Lung (tissue), 12 donors: ENCODE data around the gene MYO7A. TPM values are rescaled to one million over a fixed set of nuclear protein-coding genes. Genes with fewer than 3 reads are reported as not detected.

Source experiments
- ATAC-seq: fragments of 200-7000 bp; cut with Tn5 transposase; one replicate; pipeline ENCODE4 v1.9.1; 2020; ENCODE audit warnings: moderate number of reproducible peaks; ENCODE audit not compliant: insufficient read depth, low FRiP score
- DNase-seq, 3 donors: peaks; one replicate each; pipeline ENCODE4 v3.0.0-alpha.2; 2013 to 2017
- H3K27ac ChIP-seq, 2 donors: one replicate each; pipeline ENCODE4 v1.5.1; 2013; ENCODE audit warnings: mild to moderate bottlenecking in 2 of 2, moderate library complexity in 2 of 2, control low read depth in 1 of 2, inconsistent platforms in 1 of 2, low read depth in 1 of 2, low read length in 1 of 2
- H3K27me3 ChIP-seq, 3 donors: one replicate each; pipeline ENCODE4 v1.5.1; 2013; ENCODE audit warnings: low read length in 2 of 3; ENCODE audit not compliant: control insufficient read depth in 3 of 3, insufficient read depth in 3 of 3
- H3K36me3 ChIP-seq, 4 donors: one replicate each; pipeline ENCODE4 v1.5.1; 2013; ENCODE audit warnings: low read length in 4 of 4, mild to moderate bottlenecking in 1 of 4, moderate library complexity in 1 of 4; ENCODE audit not compliant: control insufficient read depth in 4 of 4, insufficient read depth in 4 of 4
- H3K4me1 ChIP-seq, 5 donors: one replicate each; pipeline ENCODE4 v1.5.1; 2013; ENCODE audit warnings: low read length in 5 of 5, mild to moderate bottlenecking in 2 of 5, moderate library complexity in 1 of 5; ENCODE audit not compliant: control insufficient read depth in 5 of 5, insufficient read depth in 5 of 5
- H3K4me3 ChIP-seq: one replicate; pipeline ENCODE4 v1.5.1; 2013; ENCODE audit warnings: mild to moderate bottlenecking, control low read depth, moderate library complexity
- H3K9ac ChIP-seq, 2 donors: one replicate each; pipeline ENCODE4 v1.5.1; 2013; ENCODE audit warnings: low read length in 2 of 2, control low read depth in 1 of 2; ENCODE audit not compliant: insufficient read depth in 1 of 2
- H3K9me3 ChIP-seq, 4 donors: one replicate each; pipeline ENCODE4 v1.5.1; 2013; ENCODE audit warnings: low read length in 3 of 4, mild to moderate bottlenecking in 1 of 4, moderate library complexity in 1 of 4; ENCODE audit not compliant: control insufficient read depth in 4 of 4, insufficient read depth in 3 of 4
- CTCF ChIP-seq: IDR thresholded peaks from 2 replicates; pipeline ENCODE4 v1.5.1; 2012; ENCODE audit warnings: mild to moderate bottlenecking; ENCODE audit errors: control extremely low read depth, extremely low read depth
- WGBS, 2 donors: extraction: QIAGEN DNeasy Blood & Tissue Kit; methylation state at CpG; one replicate each; pipeline ENCODE4 v1.1.7; 2013; 5-methylcytosine and 5-hydroxymethylcytosine counted together
- polyA plus RNA-seq, 2 donors: library from polyadenylated mRNA; stranded (reverse); fragments of 200-250 nt; gene quantifications; one replicate each; pipeline ENCODE4 v1.2.1, GENCODE V29; 2013
- total RNA-seq, 2 donors: library from RNA; depleted of rRNA in 1 of 2; stranded (reverse); fragments of >200 nt in 1 of 2; gene quantifications; one replicate each; pipeline ENCODE4 v1.2.1, GENCODE V29; 2014 to 2021
- donor health status: control.
- donor health status: control.
- donor health status: Bipolar disorder and iron deficiency.
- donor health status: healthy.
- donor health status: DM: yes; HTN: yes; CAD: no.

The MYO7A gene
- total and polyA plus RNA-seq, 4 donors, result 1.8 to 10.2 (median 6.3) TPM

- TF ChIP-seq CTCF, result no peak
- no peaks in the 10 kb centered on the region for H3K9me3 ChIP-seq
- H3K9ac ChIP-seq, result no peak overlapping the region
- DNase-seq (no peak), ATAC-seq (no peak)
- peaks cover 0 to 16% (median 7%) of the 10 kb centered on the region in 5 donors for H3K4me1 ChIP-seq
- H3K36me3 ChIP-seq, result no peaks in the 10 kb centered on the region
- WGBS, 2 donors, result 88 to 95% methylated on average over 8 of the region's 8 CpGs
- H3K27ac ChIP-seq, result no peak overlapping the region
- peaks cover 0 to 1% (median 1%) of the 10 kb centered on the region in 3 donors for H3K27me3 ChIP-seq
- H3K4me3 ChIP-seq, result no peak overlapping the region
Measured at GRCh38 chr11:77143405-77144020, 15.5 kb downstream of the MYO7A start.

- WGBS, 2 donors, result 94 to 95% methylated on average over 9 of the region's 9 CpGs
- Histone ChIP-seq H3K36me3 (no peaks in the 10 kb centered on the region), H3K4me3 (no peak overlapping the region), H3K27ac (no peak overlapping the region), H3K27me3 (no peaks in the 10 kb centered on the region), H3K9me3 (no peaks in the 10 kb centered on the region), H3K4me1 (peaks cover 0 to 16% (median 7%) of the 10 kb centered on the region in 5 donors), H3K9ac (no peak overlapping the region)
- TF ChIP-seq CTCF, result no peak
- DNase-seq (peak in 2 of 3 donors; percentile 31 to 44), ATAC-seq (no peak)
Measured at GRCh38 chr11:77144196-77144856, 16.3 kb downstream of the MYO7A start.

GRCh38 chr11:77144857-77145428 is 16.9 kb downstream of the MYO7A start:
- Histone ChIP-seq H3K36me3 (no peaks in the 10 kb centered on the region), H3K4me3 (no peak overlapping the region), H3K9ac (no peak overlapping the region), H3K4me1 (peaks cover 0 to 16% (median 7%) of the 10 kb centered on the region in 5 donors), H3K27me3 (no peaks in the 10 kb centered on the region), H3K27ac (no peak overlapping the region), H3K9me3 (no peaks in the 10 kb centered on the region)
- no peak for TF ChIP-seq CTCF
- WGBS, 2 donors, result 91 to 93% methylated on average over 7 of the region's 7 CpGs
- ATAC-seq (no peak), DNase-seq (no peak)
